HG02870 (cell line): Measurements from ENCODE around the gene FGD4.

Experiments
- ATAC-seq: cut with Tn5 transposase; IDR thresholded peaks from one replicate; pipeline ENCODE4 v1.9.1; 2021; ENCODE audit warnings: mild to moderate bottlenecking, moderate library complexity; ENCODE audit not compliant: unreplicated experiment

Gene FGD4

GRCh38 chr12:32454866-32455265, 55.5 kb downstream of the FGD4 start:
- ATAC-seq, result no peak

GRCh38 chr12:32455607-32456071, 56.3 kb downstream of the FGD4 start:
- no peak for ATAC-seq

GRCh38 chr12:32457251-32458025, 58.1 kb downstream of the FGD4 start:
- no peak for ATAC-seq

GRCh38 chr12:32460638-32461037, 61.3 kb downstream of the FGD4 start:
- no peak for ATAC-seq

- no peak for ATAC-seq
Observed at GRCh38 chr12:32462908-32463307, 63.5 kb downstream of the FGD4 start.

GRCh38 chr12:32466187-32466586, 66.8 kb downstream of the FGD4 start:
- no peak for ATAC-seq

GRCh38 chr12:32466986-32467711, 67.8 kb downstream of the FGD4 start:
- ATAC-seq, result no peak

- ATAC-seq, result no peak
Observed at GRCh38 chr12:32467959-32468863, 68.9 kb downstream of the FGD4 start.

GRCh38 chr12:32470936-32471470, 71.6 kb downstream of the FGD4 start:
- ATAC-seq, result no peak

- no peak for ATAC-seq
Observed at GRCh38 chr12:32471591-32472001, 72.2 kb downstream of the FGD4 start.

GRCh38 chr12:32475724-32476123, 76.4 kb downstream of the FGD4 start:
- no peak for ATAC-seq

GRCh38 chr12:32476446-32476845, 77.1 kb downstream of the FGD4 start:
- ATAC-seq, result no peak

- ATAC-seq, result no peak
Observed at GRCh38 chr12:32477714-32478113, 78.4 kb downstream of the FGD4 start.

- ATAC-seq, result no peak
Observed at GRCh38 chr12:32478166-32478565, 78.8 kb downstream of the FGD4 start.

- no peak for ATAC-seq
Observed at GRCh38 chr12:32478858-32479725, 79.7 kb downstream of the FGD4 start.

- ATAC-seq, result peak; percentile 70
Observed at GRCh38 chr12:32482226-32482625, 82.9 kb downstream of the FGD4 start.

- no peak for ATAC-seq
Observed at GRCh38 chr12:32483499-32483898, 84.1 kb downstream of the FGD4 start.

GRCh38 chr12:32483993-32484392, 84.6 kb downstream of the FGD4 start:
- no peak for ATAC-seq

- ATAC-seq, result no peak
Observed at GRCh38 chr12:32486158-32486557, 86.8 kb downstream of the FGD4 start.

- no peak for ATAC-seq
Observed at GRCh38 chr12:32488132-32488531, 88.8 kb downstream of the FGD4 start.
